Right hindlimb (tissue), 1 donor: ENCODE data around the gene ADAM12.
A peak's percentile ranks its signal among the peaks of the same experiment; 100 is the strongest.
"Not testable (repeated sequence)": the region's sequence is repeated elsewhere in the genome, so short reads cannot be mapped to it uniquely, and the experiment has no call there.

Source experiments
- DNase-seq: peaks from one replicate; pipeline ENCODE4 v3.0.0-alpha.2; 2018

ADAM12 gene

DNA sequence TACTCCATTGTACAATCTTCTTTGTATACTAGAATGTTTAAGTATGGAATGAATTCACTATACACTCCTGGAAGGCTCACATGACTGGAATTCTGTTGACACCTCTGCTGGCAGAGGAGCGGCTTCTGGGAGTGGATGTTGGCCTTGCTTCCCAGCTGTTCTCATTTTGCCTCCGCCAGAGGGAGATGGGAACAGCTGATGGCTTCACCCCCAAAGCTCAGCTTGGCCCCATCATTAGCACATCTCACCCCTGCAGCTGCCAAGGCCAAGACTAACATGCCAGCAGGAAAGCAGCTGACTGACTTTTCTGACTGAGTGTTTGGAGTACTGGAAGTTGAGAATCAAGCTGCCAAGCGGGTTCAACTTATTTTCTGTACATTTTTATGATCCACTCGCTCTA, 15.1 kb downstream of the ADAM12 start:
- peak; percentile 92 for DNase-seq

DNA sequence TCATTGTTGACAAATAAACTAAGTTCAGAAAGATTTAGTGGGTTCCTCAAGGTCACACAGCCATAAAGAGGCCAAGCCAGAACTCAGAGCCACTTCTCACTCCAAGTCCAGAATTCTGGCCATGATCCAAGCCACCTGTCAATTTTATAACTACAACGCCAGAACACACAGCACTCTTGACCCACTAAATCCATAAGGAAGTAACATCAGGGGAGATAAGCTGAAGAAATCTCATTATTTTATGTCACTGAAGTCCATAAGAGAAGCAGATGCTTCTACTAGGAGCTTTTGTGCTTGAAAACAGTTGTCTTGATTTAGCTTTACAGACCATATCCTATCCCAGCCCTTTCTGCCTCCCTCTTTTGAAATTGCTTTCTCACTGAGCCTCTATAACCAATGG, 15.9 kb downstream of the ADAM12 start:
- DNase-seq, result peak; percentile 56

DNA sequence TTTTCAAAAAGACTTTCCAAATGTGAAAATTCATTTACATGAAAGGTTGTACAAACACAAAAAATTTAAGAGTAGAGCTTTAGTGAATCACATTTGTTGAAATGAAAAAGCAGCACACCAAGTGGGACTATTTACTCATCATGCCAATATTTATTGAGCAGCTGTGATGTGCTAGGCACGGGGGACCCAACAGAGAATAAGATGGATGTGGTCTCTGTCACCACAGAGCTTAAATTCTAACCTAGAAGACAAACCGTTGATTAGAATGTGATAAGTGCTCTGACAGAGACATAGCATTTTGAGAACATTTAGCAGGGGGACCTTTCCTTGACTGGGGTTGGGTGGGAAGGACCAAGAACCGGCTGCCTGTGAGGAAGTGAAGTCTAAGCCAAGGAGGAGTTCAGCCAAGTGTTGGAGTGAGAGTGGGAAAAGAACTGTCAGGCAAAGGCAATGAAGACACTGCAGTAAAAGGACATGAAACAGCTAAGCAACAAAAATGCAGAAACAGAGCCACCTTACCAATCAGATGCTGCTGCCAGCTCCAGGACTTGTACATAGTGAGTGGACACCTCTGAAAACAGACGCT, 19.1 kb downstream of the ADAM12 start:
- peak; percentile 91 for DNase-seq

GRCh38 chr10:126357169-126357568, 31.1 kb downstream of the ADAM12 start:
- DNase-seq, result no peak

- DNase-seq, result no peak
Measured at GRCh38 chr10:126353666-126354065, 34.6 kb downstream of the ADAM12 start.

GRCh38 chr10:126352453-126352852, 35.8 kb downstream of the ADAM12 start:
- peak; percentile 67 for DNase-seq

- peak; percentile 72 for DNase-seq
Measured at GRCh38 chr10:126351021-126351420, 37.3 kb downstream of the ADAM12 start.

DNA sequence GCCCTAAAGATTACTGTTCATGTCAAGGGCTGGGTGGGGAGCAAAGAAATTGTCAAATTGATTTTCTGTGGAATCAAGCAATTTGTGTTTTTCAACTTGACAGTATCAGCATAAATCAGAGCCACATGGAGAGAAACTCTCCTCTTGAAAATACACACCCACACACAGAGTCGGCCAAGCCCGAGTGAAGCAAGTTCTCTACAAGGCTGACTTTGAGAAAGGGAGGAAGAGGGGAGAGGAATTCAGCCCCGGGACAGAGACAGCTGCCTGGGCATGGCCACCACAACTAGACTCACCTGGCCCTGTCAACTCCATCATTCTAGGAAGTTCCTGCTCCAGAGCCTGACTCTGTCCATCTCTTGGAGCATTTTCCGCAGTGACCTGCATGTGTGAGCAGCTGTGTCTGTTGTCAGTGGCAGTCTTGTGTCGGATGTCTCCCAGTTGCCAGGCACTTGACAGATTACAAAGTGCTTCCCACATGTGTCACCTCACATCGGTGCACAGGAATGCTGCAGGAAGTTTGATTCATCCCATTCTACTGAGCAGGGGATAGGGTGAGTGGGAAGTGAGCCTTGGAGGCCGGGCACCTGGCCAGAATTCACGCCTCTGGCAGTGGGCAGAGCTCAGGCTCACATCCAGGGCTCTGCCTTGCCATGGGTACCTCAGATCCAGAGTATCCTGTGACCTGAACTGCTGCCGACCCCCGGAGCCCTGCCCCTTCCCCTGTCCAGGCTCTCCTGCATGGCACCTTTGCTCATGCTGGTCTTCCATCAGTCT, 37.9 kb downstream of the ADAM12 start:
- peak; percentile 74 for DNase-seq

DNA sequence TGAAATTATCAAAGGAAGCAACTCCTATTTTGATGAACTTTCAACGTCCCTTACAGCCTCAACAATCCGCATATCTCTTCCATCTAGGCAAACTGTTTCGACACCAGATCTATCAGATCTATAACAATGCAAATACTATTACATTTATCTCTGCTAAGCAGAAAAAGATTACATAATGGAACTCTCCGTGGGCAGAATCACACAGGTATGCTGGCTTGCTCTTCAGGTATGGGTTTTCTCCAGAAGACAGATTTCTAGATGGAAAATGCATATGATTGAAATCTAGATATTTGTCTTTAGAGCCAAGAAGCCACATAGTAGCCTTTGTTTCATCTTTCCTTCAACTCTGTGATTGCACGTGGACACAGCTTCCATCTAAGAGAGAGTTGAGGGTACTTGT, 38.6 kb downstream of the ADAM12 start:
- no peak for DNase-seq

DNA sequence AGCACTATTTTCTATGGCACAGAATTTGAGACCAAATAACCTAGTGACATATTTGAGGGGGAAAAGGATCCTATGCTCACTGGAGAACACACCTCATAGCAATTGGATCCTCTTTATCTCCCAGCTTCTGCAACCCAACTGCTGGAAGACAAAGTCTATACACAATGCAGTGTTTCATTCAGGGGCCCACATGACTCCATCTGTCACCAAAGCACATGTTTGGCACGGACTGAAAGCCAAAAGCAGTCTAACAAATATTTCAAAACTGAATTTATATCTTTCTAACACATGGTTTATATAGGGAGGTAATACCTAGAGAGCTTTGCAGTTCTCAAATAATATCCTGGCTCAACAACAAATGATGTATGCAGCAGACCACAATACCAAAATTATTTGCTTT, 39.2 kb downstream of the ADAM12 start:
- DNase-seq, result peak; percentile 66

GRCh38 chr10:126343496-126343895, 44.8 kb downstream of the ADAM12 start:
- not testable (repeated sequence) for DNase-seq

- DNase-seq, result no peak
Measured at GRCh38 chr10:126342680-126343079, 45.6 kb downstream of the ADAM12 start.

DNA sequence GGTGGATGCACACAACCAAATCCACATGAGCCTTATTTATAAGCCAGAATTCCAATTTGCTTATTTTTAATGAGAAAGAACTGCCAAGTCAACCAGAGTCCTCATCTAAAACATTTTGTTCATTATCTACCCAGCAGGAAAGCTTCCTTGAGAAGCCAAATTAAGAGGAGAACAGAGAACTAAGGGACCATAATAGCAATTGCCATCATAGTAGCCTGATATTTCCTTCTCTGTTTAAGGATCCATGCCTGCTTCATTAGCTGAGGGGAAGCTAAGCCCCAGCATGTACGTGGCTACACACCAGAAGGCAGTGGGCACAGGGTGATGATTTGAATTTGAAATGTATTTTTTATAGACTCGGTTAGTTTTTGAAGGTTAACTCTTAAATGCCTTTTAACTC, 46.8 kb downstream of the ADAM12 start:
- no peak for DNase-seq

DNA sequence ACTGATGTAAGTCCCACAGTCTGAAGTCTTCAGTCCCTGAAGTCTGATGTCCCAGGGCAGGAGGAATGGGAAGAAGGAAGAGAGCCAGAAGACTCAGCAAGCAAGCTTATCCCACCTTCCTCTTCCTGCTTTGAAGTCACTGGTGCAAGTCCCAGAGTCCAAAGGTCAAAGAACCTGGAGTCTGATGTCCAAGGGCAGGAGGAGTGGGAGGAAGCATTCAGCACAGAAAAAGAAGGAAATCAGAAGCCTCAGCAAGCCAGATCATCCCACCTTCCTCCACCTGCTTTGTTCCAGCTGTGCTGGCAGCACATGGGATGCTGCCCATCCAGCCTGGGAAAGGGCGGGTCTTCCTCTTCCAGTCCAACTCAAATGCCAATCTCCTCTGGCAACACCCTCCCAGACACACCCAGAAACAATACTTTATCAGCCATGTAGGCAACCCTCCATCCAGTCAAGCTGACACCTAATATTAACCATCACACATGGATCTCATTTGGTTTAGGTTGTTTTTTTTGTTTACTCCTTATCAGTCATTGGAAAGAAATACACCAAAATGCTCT, 50.9 kb downstream of the ADAM12 start:
- no peak for DNase-seq

DNA sequence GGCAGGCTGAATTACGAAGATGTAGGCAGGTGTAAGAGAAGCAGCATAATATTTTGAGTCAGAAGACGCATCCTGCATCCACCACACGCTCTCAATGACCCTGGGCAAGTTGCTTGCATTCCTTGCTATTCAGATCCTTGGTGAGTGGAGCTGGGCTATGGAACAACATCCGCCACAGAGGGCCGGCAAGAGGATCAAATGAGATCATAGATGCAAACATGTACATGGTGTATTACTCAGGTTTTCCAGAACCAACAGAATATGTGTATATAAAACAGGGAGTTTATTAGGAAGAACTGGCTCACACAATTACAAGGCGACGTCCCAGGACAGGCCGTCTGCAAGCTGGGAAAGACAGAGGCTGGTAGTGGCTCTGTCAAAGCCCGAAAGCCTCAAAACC, 51.5 kb downstream of the ADAM12 start:
- DNase-seq, result peak; percentile 56

DNA sequence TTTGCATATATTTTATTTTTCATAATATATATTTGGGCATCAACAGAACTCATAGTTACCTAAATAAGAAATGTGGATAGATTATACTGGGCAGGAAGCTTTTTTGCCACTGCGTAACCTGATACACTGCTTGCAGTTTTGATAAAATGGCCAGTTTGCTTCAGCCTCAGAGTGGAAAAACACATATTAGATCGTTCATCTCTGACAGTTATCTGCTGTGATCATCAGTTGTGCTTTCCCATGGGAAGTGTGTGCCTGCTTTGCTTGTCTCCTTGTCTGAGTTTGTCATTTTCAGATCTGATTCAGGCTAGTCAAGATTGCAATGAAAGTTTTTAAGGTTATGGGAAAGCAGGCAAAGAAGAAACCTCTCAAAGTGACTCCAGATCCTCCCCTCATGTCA, 54.0 kb downstream of the ADAM12 start:
- no peak for DNase-seq

DNA sequence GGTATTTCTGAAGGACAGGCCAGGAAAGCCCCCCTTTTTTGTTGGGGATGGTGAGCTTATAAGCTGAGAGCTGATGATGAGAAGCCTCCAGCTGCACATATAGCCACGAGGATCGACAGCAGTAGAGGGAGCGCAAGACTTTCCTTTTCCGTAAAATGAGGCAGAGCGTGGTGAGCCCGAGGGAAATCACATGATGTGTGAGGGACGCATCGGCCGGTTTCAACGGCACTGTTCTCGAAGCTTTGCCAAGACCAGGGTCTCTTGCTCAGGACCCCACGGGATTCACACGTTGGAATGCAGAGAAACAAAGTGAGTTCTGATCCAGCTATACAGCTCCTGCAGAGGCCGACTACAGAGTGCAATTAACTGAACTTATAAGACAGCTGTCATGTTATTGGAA, 55.7 kb downstream of the ADAM12 start:
- DNase-seq, result peak; percentile 47

DNA sequence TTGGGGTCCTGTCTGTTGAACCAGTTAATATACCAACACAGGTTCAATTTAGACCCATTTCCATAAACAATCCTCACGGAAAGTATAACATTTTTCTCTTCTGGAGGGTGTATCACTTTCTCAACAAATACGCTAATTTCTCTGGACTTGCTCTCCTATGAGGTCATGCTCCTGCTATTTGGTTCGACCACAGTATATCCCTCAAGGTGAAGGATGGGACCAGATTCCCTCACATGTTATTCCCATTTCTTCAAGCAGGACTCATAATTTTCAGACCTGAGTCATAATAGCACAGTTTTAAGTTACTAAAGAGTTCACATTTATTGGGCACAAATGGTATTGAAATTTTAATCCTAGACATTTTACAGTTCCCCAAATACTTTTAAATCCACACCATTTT, 57.2 kb downstream of the ADAM12 start:
- no peak for DNase-seq

- DNase-seq, result no peak
Measured at GRCh38 chr10:126324826-126325225, 63.5 kb downstream of the ADAM12 start.

DNA sequence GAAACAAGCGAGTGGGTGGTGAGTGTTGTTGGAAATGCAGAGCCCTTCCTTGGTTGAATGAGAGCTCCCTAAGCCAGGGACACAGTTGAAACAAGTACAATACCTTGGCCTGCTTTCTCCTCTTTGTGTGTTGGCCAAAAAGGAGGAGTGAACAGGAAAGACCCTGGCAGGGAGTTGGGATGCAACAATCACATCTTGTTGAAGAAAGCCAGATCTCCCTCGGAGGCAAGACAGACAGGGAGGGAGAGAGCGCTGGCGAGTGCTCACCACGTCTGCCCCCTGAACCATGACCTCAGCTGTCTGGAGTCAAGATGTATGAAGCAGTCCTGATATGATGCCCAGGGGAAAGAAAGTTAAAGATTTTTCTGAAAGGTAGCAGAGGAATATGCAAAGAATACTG, 66.8 kb downstream of the ADAM12 start:
- DNase-seq, result no peak

DNA sequence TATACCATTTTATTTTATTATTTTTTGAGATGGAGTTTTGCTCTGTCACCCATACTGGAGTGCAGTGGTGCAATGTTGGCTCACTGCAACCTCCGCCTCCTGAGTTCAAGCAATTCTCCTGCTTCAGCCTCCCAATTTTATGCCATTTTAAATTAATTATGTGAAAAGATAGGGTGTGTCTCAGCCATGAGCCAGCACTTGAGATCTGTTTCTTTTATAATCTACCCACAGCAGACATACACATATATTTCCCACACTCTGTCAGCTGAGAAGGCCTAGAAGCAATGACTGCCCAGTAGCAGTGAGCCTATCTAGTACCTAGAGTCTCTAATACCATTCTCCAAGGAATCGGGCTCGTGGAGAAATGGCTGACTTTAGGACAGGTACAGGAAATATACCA, 70.5 kb downstream of the ADAM12 start:
- DNase-seq, result no peak

GRCh38 chr10:126315494-126316177, 72.6 kb downstream of the ADAM12 start:
- DNase-seq, result peak; percentile 84

DNA sequence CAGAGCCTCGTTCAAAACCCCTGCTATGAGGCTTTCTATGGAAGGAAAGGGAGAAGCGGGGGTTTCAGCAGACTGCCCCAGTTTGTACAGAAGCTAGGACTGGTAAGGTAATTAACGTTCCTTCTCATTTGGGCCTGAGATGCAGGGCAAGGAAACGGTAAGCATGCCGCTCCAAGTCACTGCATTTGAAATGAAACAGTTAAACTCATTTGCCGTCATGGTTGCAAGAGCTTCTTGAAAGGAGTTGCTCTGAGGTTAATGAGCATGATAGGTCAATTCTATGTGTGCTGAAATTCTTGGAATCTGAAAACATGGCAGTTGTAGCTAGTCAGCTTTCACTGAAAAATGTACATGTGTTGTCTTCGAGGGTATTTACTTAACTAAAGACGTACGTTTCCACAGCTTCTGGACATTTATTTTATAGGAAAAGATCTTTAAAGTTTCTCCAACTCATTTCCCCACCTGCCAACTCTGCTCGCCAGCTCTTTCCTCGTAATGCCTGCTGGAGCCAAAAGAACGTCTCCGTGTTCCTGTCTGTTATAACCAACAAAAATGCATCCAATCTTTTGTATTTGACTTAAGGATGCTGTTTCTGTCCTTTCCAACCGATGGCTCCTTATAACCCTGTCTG, 73.3 kb downstream of the ADAM12 start:
- peak; percentile 78 for DNase-seq
